Fibroblast of villous mesenchyme (primary cell): Measurements from ENCODE around the gene HSF2BP. TPM values are rescaled to one million over a fixed set of nuclear protein-coding genes. Genes with fewer than 3 reads are reported as not detected.

Experiments used
- DNase-seq: peaks from one replicate; pipeline ENCODE4 v3.0.0-alpha.2; 2010; ENCODE audit warnings: low read depth
- H3K4me3 ChIP-seq: 2 replicates; pipeline ENCODE4 v1.5.1; 2011; ENCODE audit warnings: low read depth, mild to moderate bottlenecking, low read length
- total RNA-seq: library from RNA; depleted of rRNA; stranded (reverse); fragments of >200 nt; gene quantifications from 2 replicates; pipeline ENCODE4 v1.2.3, GENCODE V29; 2012
- TF ChIP-seq, protein P1 (sequence below): IDR thresholded peaks from 2 replicates; pipeline ENCODE4 v1.5.1; 2012; ENCODE audit warnings: low read depth, mild to moderate bottlenecking, low read length; ENCODE audit not compliant: insufficient read depth

The HSF2BP gene
- total RNA-seq, 1 donor = 2.6 TPM

- TF ChIP-seq, protein P1, sequence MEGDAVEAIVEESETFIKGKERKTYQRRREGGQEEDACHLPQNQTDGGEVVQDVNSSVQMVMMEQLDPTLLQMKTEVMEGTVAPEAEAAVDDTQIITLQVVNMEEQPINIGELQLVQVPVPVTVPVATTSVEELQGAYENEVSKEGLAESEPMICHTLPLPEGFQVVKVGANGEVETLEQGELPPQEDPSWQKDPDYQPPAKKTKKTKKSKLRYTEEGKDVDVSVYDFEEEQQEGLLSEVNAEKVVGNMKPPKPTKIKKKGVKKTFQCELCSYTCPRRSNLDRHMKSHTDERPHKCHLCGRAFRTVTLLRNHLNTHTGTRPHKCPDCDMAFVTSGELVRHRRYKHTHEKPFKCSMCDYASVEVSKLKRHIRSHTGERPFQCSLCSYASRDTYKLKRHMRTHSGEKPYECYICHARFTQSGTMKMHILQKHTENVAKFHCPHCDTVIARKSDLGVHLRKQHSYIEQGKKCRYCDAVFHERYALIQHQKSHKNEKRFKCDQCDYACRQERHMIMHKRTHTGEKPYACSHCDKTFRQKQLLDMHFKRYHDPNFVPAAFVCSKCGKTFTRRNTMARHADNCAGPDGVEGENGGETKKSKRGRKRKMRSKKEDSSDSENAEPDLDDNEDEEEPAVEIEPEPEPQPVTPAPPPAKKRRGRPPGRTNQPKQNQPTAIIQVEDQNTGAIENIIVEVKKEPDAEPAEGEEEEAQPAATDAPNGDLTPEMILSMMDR = no peak
Measured at GRCh38 chr21:43669828-43670605, 10.7 kb upstream of the HSF2BP start.

DNA sequence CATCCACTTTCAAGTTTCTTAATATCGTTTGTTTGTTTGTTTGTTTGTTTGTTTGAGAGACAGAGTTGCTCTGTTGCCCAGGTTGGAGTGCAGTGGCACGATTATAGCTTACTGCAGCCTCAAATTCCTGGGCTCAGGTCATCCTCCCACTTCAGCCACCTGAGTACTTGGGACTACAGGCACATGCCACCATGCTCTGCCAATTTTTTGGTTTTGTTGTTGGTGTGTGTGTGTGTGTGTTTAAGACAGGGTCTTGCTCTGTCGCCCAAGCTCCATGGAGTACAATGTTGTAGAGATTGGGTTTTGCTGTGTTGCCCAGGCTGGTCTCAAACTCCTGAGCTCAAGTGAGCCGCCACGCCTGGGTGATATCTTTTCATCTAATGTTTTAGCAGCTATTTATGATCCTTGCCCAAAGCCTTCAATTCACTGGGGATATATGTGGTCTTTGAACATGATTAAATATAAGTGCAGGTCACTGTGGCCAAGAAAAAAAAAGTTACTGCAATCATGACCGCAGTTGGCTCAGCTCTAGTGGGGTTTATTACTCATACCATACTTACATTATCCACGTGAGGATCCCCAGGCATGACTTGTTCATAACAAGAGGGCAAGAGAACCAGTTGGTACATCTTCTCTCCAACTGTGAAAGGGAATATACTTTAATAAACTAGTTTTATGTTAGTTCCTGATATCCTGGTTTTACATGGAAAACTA, 8.1 kb upstream of the HSF2BP start:
- TF ChIP-seq, protein P1 = no peak
- DNase-seq = peak; percentile 62

More at GRCh38 chr21:43669828-43670605, 10.7 kb upstream of the HSF2BP start:
- no peak for DNase-seq
- H3K4me3 ChIP-seq = no peak overlapping the region

GRCh38 chr21:43665879-43666278, 6.6 kb upstream of the HSF2BP start:
- no peak overlapping the region for H3K4me3 ChIP-seq
- DNase-seq = no peak
- TF ChIP-seq, protein P1 = no peak

More for the DNA sequence above, 8.1 kb upstream of the HSF2BP start:
- no peak overlapping the region for H3K4me3 ChIP-seq

GRCh38 chr21:43664358-43664757, 5.1 kb upstream of the HSF2BP start:
- H3K4me3 ChIP-seq = no peak overlapping the region
- DNase-seq = no peak
- TF ChIP-seq, protein P1 = no peak

DNA sequence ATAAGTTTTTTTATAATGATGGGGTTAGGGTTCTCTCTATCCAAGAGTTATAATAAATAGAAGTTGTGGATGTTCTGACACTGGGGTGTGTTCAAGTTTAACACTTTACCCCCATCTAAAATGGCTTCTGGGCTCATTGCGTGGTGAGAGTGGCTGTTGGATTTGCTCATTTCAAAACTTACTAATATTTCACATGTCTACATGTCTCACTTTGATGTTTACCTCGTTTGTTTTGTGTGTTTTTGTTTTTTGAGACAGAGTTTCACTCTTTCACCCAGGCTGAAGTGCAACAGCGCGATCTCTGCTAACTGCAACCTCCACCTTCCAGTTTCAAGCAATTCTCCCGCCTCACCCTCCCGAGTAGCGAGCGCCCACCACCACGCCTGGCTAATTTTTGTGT, 3.7 kb upstream of the HSF2BP start:
- H3K4me3 ChIP-seq = no peak overlapping the region
- DNase-seq = no peak
- TF ChIP-seq, protein P1 = no peak

DNA sequence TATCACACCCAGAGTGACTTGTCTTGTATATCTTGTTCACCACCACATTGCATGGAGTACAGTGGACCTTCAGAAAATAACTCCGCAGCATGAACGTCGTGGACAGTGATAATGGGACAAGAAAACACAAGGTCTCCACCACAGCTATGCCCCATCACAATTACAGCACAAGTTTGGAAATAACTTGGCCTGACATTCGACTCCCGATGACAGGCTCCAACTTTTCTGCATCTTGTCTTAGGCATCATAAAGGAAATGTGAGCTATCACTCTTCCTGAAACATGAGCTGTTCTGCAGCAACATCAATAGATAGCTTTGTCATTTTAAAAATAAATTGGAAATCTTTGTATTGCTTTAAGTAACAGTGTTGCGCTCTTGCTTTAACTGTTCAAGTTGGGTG, 3.0 kb upstream of the HSF2BP start:
- no peak for DNase-seq
- no peak overlapping the region for H3K4me3 ChIP-seq
- TF ChIP-seq, protein P1 = no peak
